Ovary (tissue), 9 donors: ENCODE measurements around the gene MCMBP. TPM values are rescaled to one million over a fixed set of nuclear protein-coding genes. Genes with fewer than 3 reads are reported as not detected.

Experiments
- DNase-seq, 5 donors: peaks; one replicate each; pipeline ENCODE4 v3.0.0-alpha.2; 2019 to 2020
- H3K27ac ChIP-seq, 2 donors: fragments of 200-600 bp; one replicate each; pipeline versions ENCODE4 v1.5.1 to v1.8.0; 2019 to 2022
- H3K27me3 ChIP-seq: fragments of 200-600 bp; one replicate; pipeline ENCODE4 v1.8.0; 2022
- H3K36me3 ChIP-seq: fragments of 200-600 bp; sonication (generic); one replicate; pipeline ENCODE4 v1.5.1; 2019
- H3K4me1 ChIP-seq: one replicate; pipeline ENCODE4 v1.8.1; 2013; ENCODE audit warnings: mild to moderate bottlenecking, moderate library complexity; ENCODE audit not compliant: insufficient read depth
- H3K4me3 ChIP-seq: fragments of 200-600 bp; sonication (generic); one replicate; pipeline ENCODE4 v1.5.1; 2017
- H3K9me3 ChIP-seq, 2 donors: fragments of 200-600 bp in 1 of 2; sonication (generic) in 1 of 2; one replicate each; pipeline versions ENCODE4 v1.5.1 to v1.8.1; 2013 to 2019; ENCODE audit warnings: mild to moderate bottlenecking in 1 of 2, moderate library complexity in 1 of 2
- CTCF ChIP-seq, 3 donors: fragments of 450-650 bp in 2 of 3; fragments of 200-600 bp in 1 of 3; IDR thresholded peaks; one replicate each; pipeline versions ENCODE4 v1.5.1 to v1.8.0; 2016 to 2022; ENCODE audit warnings: antibody characterized with exemption in 3 of 3, mild to moderate bottlenecking in 1 of 3
- EP300 ChIP-seq: sonication (generic); formaldehyde crosslinking; IDR thresholded peaks from one replicate; pipeline ENCODE4 v1.6.1; 2017; ENCODE audit warnings: antibody characterized with exemption
- POLR2A ChIP-seq: fragments of 450-650 bp; IDR thresholded peaks from one replicate; pipeline ENCODE4 v1.6.1; 2017; ENCODE audit warnings: antibody characterized with exemption, mild to moderate bottlenecking, moderate library complexity
- WGBS, 3 donors: extraction: QIAGEN DNeasy Blood & Tissue Kit in 1 of 3; methylation state at CpG; one replicate each; pipeline versions ENCODE4 v1.1.5 to v1.1.7; 2013 to 2017; 5-methylcytosine and 5-hydroxymethylcytosine counted together
- intact Hi-C, 4 donors: fragments of 100-400 bp; cut with DNase I; formaldehyde crosslinking; loops; one replicate each; pipeline versions ENCODE4 v1.11.0 to v1.15.1; 2022 to 2023
- polyA plus RNA-seq, 2 donors: library from polyadenylated mRNA; stranded (reverse); fragments of 200-250 nt in 1 of 2; fragments of 350-450 nt in 1 of 2; fragmentation: Illumina TruSeq in 1 of 2; extraction: RNeasy Lipid Tissue Mini Kit (QIAGEN cat#74804) in 1 of 2; gene quantifications; one replicate each; pipeline ENCODE4 v1.2.3, GENCODE V29; 2013 to 2014
- total RNA-seq, 7 donors: library from RNA; depleted of rRNA in 2 of 7; stranded (reverse); fragments of >200 nt in 2 of 7; fragmentation: NEBNext Ultra II Directional in 3 of 7; extraction: Animal tissue kit (Norgen Biotek cat#: 25700) in 3 of 7; gene quantifications; one replicate each; pipeline versions ENCODE4 v1.1.0 to v1.2.4, GENCODE V29; 2016 to 2023
- donor health status: DM: no; HTN: no; CAD: no; lungs with moderate emphysema.
- donor health status: DM: no; HTN: no; CAD: no.
- donor health status: Bipolar disorder and iron deficiency.
- donor health status: DM: yes; HTN: yes; CAD: no.
- donor health status: DM: no; HTN: no; CAD: no.
- donor health status: DM: yes; HTN: yes; CAD: no.

Gene MCMBP
- total and polyA plus RNA-seq, 9 donors = 31.7 to 61.0 (median 50.6) TPM

- no peak for DNase-seq
- Histone ChIP-seq H3K36me3 (no peaks in the 10 kb centered on the region), H3K4me3 (no peak overlapping the region), H3K27me3 (no peaks in the 10 kb centered on the region), H3K27ac (no peak overlapping the region), H3K4me1 (peaks cover 7% of the 10 kb centered on the region), H3K9me3 (no peaks in the 10 kb centered on the region)
- TF ChIP-seq POLR2A (no peak), EP300 (no peak), CTCF (IDR thresholded peaks at IDR 0.05) (no peak)
- intact Hi-C loops = no loop called here
- WGBS, 3 donors = 78 to 83% (median 82%) methylated on average over 7 of the region's 7 CpGs
Observed at GRCh38 chr10:119867317-119867716, 5.3 kb downstream of the MCMBP start.

GRCh38 chr10:119865699-119866240 lies 6.9 kb downstream of the MCMBP start:
- Histone ChIP-seq H3K27me3 (no peaks in the 10 kb centered on the region), H3K9me3 (no peaks in the 10 kb centered on the region), H3K4me1 (peaks cover 4% of the 10 kb centered on the region), H3K36me3 (no peaks in the 10 kb centered on the region), H3K4me3 (no peak overlapping the region), H3K27ac (no peak overlapping the region)
- 86 to 91% (median 91%) methylated on average over 6 of the region's 6 CpGs for whole genome bisulfite sequencing, 3 donors
- intact Hi-C loops = no loop called here
- no peak for DNase-seq
- no peak for TF ChIP-seq CTCF (IDR thresholded peaks at IDR 0.05)
- TF ChIP-seq POLR2A = no peak
- no peak for TF ChIP-seq EP300

- Histone ChIP-seq H3K27ac (no peak overlapping the region), H3K36me3 (no peaks in the 10 kb centered on the region), H3K4me1 (peaks cover 4% of the 10 kb centered on the region), H3K9me3 (no peaks in the 10 kb centered on the region), H3K27me3 (no peaks in the 10 kb centered on the region), H3K4me3 (no peak overlapping the region)
- TF ChIP-seq EP300 (no peak), POLR2A (no peak)
- intact Hi-C loops = no loop called here
- DNase-seq = no peak
- WGBS, 3 donors = 66 to 68% (median 67%) methylated on average over 4 of the region's 4 CpGs
Observed at GRCh38 chr10:119863951-119864565, 8.6 kb downstream of the MCMBP start.

- H3K4me3 ChIP-seq = no peak overlapping the region
- TF ChIP-seq POLR2A (no peak), CTCF (IDR thresholded peaks at IDR 0.05) (no peak), EP300 (no peak)
- DNase-seq = no peak
- H3K36me3 ChIP-seq = no peaks in the 10 kb centered on the region
- intact Hi-C loops = no loop called here
- no peak overlapping the region for H3K27ac ChIP-seq
- no peaks in the 10 kb centered on the region for H3K27me3 ChIP-seq
- WGBS, 3 donors = 66 to 71% (median 67%) methylated on average over 1 of the region's 1 CpG
- H3K4me1 ChIP-seq = peaks cover 3% of the 10 kb centered on the region
- H3K9me3 ChIP-seq = no peaks in the 10 kb centered on the region
Observed at GRCh38 chr10:119862524-119862923, 10.1 kb downstream of the MCMBP start.

GRCh38 chr10:119860866-119861607 lies 11.6 kb downstream of the MCMBP start:
- WGBS, 3 donors = 69 to 71% (median 69%) methylated on average over 7 of the region's 7 CpGs
- DNase-seq = no peak

More at GRCh38 chr10:119860866-119861607, 11.6 kb downstream of the MCMBP start:
- no peaks in the 10 kb centered on the region for H3K27me3 ChIP-seq
- H3K36me3 ChIP-seq = no peaks in the 10 kb centered on the region
- no peak for TF ChIP-seq POLR2A
- no peak for TF ChIP-seq CTCF (IDR thresholded peaks at IDR 0.05)
- TF ChIP-seq EP300 = no peak
- H3K4me1 ChIP-seq = no peaks in the 10 kb centered on the region
- no peak overlapping the region for H3K4me3 ChIP-seq
- no peak overlapping the region for H3K27ac ChIP-seq
- intact Hi-C loops = no loop called here
- no peaks in the 10 kb centered on the region for H3K9me3 ChIP-seq
